Omental fat pad (tissue), 4 donors: ENCODE results near the gene PHKA2. TPM values are rescaled to one million over a fixed set of nuclear protein-coding genes. Genes with fewer than 3 reads are reported as not detected.

Experiments used
- ATAC-seq: fragments of 150-250 bp; one replicate; pipeline ENCODE4 v1.9.1; 2016; ENCODE audit warnings: mild to moderate bottlenecking, moderate library complexity; ENCODE audit not compliant: low FRiP score
- DNase-seq: peaks from one replicate; pipeline ENCODE4 v3.0.0-alpha.2; 2019; ENCODE audit warnings: low spot score
- total RNA-seq, 4 donors: library from RNA; depleted of rRNA; stranded (reverse); fragments of >200 nt; gene quantifications; one replicate each; pipeline ENCODE4 v1.1.0, GENCODE V29; 2016
- TF ChIP-seq, protein P1 (sequence below), 3 donors: fragments of 450-650 bp; IDR thresholded peaks; one replicate each; pipeline ENCODE4 v1.5.1; 2016 to 2017; ENCODE audit warnings: antibody characterized with exemption in 3 of 3, mild to moderate bottlenecking in 3 of 3, moderate library complexity in 2 of 3

The PHKA2 gene
- total RNA-seq, 4 donors from 2014 or later, result 18.4 to 30.6 (median 19.9) TPM

DNA sequence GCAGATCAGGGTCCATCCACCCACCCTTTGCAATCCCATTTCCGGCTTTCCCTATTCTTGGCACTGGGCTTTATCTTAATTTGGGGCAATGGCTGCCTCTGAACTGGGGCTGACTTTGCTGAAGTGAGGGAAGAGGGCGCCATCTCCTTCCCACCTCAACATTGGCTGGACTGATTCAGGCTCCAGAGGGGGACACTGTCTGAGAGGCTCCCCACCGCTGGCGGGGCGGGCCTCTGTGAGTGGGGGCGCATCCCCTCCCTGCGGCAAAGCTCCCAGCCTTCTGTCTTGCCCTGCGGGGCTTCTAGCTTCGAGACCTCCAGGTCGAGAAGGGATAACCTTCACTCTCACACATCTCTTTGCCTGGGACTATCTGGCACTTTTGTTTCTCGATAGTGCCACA, 85.8 kb downstream of the PHKA2 start:
- TF ChIP-seq, protein P1, sequence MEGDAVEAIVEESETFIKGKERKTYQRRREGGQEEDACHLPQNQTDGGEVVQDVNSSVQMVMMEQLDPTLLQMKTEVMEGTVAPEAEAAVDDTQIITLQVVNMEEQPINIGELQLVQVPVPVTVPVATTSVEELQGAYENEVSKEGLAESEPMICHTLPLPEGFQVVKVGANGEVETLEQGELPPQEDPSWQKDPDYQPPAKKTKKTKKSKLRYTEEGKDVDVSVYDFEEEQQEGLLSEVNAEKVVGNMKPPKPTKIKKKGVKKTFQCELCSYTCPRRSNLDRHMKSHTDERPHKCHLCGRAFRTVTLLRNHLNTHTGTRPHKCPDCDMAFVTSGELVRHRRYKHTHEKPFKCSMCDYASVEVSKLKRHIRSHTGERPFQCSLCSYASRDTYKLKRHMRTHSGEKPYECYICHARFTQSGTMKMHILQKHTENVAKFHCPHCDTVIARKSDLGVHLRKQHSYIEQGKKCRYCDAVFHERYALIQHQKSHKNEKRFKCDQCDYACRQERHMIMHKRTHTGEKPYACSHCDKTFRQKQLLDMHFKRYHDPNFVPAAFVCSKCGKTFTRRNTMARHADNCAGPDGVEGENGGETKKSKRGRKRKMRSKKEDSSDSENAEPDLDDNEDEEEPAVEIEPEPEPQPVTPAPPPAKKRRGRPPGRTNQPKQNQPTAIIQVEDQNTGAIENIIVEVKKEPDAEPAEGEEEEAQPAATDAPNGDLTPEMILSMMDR (IDR thresholded peaks at IDR 0.05), result no peak
- ATAC-seq (no peak), DNase-seq (no peak)

DNA sequence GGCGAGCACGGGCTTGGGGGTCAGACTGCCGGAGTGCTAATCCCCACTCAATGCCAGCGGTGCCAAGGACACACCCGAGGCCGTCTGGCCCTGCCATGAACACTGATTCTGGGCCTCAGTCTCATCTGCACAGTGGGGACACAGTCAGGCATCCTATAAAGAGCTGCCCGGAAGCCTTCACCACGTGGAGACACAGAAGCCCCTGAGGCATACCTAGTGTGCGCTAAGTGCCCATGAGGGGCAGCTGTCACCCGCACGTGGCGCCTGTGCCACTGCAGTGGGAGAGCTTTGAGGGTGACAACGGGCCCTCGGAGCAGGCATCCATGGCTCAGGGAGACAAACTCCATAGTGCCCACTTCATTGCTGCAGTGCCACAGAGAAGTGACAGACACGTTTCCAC, 86.3 kb downstream of the PHKA2 start:
- TF ChIP-seq, protein P1 (IDR thresholded peaks at IDR 0.05), result no peak
- ATAC-seq (no peak), DNase-seq (no peak)

DNA sequence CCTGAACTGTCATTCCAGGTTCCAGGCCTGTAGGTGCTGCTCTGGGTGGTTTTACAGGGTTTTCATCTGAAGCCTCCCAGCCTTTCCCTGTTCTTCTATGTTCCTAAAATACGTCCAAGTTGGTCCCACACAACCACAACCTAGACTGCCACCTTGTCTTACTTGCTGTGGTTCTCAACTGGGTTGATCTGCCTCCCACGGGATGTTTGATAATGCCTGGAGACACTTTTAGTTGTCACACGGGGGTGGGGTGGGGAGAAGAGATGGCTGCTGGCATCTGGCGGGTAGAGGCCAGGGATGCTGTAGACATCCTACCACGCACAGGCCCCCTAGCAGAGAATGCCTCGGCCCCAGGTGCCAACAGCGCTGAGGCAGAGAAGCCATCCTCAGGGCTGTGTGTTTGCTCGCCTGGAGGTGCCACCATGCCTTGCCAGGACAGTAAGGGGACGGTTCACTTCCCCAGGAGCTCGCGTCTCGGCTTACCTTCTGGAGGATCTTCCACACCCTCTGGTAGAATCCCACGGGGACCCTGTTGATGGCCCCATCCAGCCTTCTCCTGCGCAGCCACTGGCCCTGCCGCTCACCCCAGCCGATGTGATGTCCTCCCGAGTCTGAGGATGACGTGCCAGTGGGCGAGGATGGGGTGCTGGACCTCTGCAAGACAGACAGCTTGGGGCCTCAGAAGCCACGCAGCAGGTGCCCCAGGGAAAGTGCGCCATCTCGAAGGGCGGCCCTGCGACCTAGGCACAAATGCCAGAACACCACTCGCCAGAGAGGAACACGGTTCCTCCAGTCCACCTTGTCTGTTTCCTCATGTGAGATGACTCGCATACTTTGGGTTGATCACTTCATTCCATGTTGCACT, 87.0 kb downstream of the PHKA2 start:
- TF ChIP-seq, protein P1 (IDR thresholded peaks at IDR 0.05), result no peak
- ATAC-seq, result no peak
- DNase-seq, result no peak

DNA sequence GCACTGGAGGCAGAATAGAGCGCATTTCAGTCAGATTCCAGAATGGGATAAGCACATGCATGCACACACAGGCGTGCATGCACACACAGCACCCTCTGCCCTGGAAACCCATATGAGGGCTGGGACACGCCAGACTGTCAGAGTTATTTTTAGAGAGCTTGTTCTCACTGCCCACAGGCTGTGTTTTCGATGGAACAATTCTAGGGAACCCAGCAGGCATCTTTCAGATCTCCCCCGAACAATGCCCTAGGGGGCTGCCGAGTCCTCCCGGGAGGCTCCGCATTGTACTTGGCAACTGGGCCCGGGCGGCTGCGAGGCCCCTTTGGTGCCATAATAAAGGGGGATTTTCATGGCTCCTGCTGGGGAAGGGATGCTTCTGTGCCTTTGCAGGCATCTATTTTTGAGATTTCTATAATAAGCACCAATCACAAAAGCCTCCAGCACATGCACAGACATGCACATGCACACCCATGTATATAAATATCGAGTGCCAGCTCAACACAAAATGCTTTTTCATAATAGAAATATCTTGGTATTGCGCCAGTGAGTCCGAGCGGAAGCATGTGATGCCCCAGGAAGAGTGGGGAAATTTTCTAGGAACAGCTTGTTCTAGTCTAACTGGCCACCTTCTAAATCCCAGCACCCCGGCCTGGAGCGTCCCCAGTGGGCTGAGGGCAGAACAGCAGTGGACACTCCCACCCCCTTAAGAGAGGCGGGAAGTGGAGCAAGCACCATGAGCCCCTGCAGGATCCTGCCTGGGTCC, 88.5 kb downstream of the PHKA2 start:
- no peak for DNase-seq
- ATAC-seq, result no peak
- TF ChIP-seq, protein P1 (IDR thresholded peaks at IDR 0.05), result no peak

DNA sequence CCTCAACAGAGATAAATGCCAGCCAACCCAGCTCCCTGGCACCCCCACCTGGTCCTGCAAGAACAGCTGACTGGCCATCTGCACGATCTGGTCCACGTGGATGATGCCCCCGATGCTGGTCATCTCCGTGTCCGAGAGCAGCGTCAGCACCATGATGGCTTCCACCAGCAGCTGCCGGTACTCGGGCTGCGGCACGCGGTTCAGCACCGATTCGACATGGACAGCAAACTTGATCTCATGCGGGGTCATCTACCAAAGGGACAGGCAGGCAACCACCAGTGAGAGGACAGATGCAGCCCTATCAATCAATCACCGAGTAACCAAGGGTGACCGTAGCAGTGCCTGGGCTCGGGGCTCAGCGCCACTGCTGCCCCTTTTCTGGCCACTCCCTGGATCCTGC, 89.8 kb downstream of the PHKA2 start:
- ATAC-seq (no peak), DNase-seq (no peak)
- TF ChIP-seq, protein P1 (IDR thresholded peaks at IDR 0.05), result no peak

DNA sequence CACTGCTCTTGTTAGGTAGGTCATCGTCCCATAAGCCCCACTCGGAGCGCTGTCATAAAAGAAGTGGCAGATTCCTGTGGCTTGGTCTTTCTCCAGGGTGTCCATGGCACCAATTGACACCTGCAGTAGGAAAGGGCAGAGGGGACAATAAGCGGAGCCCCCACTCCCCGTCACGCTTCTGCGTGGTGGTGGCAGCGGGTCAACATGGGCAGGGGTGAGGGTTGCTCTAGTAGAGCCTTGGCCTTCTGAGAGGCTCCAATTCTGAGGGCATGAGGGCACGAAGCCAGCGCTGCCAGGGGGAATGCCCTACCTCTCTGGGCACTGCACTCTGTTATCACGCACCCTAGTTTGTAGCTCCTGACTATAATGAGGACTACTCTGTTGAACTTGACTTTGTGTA, 90.4 kb downstream of the PHKA2 start:
- TF ChIP-seq, protein P1 (IDR thresholded peaks at IDR 0.05), result no peak
- DNase-seq (no peak), ATAC-seq (no peak)
